Head of caudate nucleus (tissue), 42 donors: ENCODE data around the gene PTPN7.
"Not testable (repeated sequence)": the region's sequence is repeated elsewhere in the genome, so short reads cannot be mapped to it uniquely, and the experiment has no call there.

Experiments used
- DNase-seq, 42 donors: peaks; one replicate each; pipeline versions ENCODE4 v3.0.0 to v3.0.0-alpha.2; 2020 to 2021; ENCODE audit warnings: mixed read lengths in 7 of 42
- intact Hi-C: fragments of 100-400 bp; cut with DNase I; formaldehyde crosslinking; loops from one replicate; pipeline ENCODE4 v1.15.0; 2022

Gene PTPN7

DNA sequence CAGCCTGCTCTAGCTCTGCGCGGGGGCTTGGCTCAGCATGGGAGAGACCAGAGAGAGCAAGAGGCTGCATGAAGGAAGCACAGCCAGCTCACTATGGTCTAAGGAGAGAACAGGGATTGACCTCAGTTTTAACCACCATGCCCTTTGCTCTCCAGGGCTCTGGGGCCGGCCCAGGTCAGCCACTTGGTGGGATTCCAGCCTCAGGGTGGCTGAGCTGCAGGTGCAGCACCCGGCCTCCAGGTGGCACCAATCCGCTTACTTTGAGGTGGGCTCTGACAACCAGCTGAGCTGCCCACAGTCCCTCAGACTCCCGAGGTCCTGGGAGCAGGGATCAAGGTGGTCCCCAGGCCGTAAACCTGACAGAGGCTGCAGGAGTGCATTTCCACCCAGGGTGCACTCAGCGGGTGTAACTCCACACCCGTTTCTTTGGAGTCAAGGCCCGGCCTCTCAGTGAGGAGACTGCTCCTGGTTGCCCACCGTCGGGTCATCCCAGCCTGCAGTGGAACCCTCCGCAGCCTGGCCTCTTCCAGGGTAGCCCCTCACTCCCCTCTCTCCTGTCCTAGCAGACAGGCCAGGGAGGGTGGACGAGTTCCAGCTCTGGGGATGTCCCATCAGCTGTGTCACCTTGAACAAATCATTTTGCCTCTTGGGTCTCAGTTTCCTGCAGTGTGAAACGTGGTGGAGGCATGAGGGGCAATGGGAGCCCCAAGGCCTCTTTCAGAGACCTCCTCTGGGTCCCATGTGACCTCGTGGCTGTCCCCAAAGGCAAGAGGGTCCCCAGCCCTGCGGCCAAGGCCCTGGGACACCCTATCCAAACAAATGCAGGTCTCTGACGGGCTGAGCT lies 32.6 kb upstream of the PTPN7 start:
- intact Hi-C loops, result no loop called here
- peak in 41 of 42 donors; percentile 29 to 80 (median 58) for DNase-seq

DNA sequence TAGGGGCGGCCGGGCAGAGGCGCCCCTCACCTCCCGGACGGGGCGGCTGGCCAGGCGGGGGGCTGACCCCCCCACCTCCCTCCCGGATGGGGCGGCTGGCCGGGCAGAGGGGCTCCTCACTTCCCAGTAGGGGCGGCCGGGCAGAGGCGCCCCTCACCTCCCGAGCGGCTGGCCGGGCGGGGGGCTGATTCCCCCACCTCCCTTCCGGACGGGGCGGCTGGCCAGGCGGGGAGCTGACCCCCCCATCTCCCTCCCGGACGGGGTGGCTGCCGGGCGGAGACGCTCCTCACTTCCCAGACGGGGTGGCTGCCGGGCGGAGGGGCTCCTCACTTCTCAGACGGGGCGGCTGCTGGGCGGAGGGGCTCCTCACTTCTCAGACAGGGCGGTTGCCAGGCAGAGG lies 31.0 kb upstream of the PTPN7 start:
- DNase-seq, intact Hi-C loops: not testable (repeated sequence)

DNA sequence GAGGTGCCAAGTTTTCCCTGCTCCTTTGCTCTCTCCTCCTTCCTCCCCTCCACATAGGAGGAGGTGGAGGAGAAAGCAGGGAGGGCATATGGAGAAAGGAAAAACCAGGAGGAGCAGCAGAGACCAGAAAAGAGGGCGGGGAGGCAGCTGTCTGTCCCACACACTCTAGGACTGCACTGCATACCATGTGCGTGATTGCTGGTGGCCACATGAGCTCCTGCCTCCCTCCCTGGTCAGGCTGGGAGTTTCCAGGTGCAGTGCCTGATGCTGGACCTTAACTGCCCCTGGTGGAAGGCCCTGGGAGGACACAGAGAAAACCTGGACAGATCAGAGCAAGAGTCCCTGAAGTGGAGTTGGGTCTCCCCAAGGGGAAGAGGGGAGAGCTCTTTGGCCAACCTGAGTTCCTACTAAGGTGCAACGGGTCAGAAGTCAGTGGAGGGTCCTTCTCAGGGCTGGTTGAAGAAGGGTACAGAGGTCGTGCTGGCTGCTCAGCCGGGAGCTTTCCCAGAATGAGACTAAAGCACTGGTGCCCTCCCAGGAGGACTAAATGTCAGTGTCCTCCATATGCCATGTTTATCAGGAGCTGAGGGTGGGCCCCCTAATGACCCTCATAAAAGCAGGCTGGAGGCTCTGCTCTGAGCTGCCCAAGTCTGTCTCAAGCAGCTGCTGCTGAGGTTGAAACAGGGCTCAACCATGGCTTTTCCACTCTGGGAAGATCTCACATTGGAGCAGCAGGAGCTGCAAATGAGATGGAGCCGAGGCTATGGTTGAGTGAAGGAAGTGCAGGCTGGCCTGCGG lies 29.7 kb upstream of the PTPN7 start:
- no peak for DNase-seq
- intact Hi-C loops, result loop anchor here (10.0 kb wide), 1 partner anchor 535 kb away; no protein-coding TSS in a partner anchor

DNA sequence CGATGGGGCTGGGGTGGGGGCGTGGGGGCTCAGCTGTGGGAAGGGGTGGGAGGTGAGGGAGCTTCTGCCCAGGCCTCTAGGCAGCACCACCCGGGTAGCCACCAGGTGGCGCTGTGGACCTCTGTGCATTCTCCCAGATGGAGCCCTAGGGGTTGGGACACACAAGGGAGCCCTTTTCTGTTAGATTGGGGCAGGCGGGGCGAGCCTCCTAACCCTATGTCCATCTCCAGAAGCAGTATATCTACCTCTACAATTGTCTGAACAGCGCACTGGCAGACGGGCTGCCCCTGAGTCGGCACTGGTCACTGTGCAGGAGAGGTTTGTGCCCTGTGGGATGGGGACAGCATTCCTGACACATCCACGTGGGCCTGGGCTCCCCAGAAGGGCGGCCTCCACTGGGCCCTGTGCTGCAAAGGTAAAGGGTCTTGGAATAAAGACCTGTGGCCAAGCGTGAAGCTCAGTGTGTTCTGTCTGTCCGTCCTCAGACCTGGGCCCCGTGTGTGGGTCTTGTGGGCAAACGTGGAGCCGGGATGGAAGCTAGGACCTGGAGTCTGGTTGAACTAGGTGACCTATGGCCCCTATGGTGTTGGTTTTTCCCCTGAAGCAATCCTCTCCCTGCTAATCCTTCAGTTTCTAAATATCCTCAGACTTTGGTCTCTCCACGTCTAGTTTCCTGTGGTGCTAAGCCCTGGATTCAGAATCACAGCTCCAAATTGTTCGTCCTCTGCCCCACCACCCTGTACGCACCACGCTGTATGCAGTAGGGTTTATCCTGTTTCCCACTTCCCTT lies 28.8 kb upstream of the PTPN7 start:
- DNase-seq, result peak; percentile 49 to 92 (median 82)
- intact Hi-C loops, result loop anchor here (10.0 kb wide), 1 partner anchor 536 kb away; no protein-coding TSS in a partner anchor

DNA sequence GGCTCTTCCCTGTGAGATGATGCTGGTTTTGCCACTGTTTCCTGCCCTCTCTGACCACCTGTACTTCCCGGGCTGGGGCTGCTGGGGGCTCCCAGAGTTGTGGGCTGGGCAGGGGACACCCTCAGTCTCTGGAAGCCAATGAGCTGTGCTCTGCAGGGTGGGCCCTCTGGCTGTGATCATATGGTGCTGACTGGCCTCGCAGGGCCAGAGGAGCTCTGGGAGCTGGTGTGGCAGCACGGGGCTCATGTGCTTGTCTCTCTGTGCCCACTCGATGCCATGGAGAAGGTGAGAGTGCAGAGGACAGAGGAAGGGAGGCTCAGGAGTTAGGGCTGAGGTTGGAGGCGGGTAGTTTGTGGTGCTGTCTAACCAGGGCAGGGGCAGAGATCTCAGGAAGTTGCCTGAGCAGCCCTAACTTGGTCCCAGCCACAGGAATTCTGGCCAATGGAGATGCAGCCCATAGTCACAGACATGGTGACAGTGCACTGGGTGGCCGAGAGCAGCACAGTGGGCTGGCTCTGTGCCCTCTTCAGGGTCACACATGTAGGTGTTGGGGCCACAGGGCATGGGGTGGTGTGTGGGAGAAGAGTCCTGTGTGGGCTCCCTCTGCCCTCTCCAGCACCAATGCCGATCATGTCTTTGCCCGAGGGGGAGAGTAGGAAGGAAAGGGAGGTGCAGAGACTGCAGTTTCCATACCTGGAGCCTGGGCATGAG lies 27.4 kb upstream of the PTPN7 start:
- no peak for DNase-seq
- intact Hi-C loops, result loop anchor here (10.0 kb wide), 1 partner anchor 537 kb away; no protein-coding TSS in a partner anchor

DNA sequence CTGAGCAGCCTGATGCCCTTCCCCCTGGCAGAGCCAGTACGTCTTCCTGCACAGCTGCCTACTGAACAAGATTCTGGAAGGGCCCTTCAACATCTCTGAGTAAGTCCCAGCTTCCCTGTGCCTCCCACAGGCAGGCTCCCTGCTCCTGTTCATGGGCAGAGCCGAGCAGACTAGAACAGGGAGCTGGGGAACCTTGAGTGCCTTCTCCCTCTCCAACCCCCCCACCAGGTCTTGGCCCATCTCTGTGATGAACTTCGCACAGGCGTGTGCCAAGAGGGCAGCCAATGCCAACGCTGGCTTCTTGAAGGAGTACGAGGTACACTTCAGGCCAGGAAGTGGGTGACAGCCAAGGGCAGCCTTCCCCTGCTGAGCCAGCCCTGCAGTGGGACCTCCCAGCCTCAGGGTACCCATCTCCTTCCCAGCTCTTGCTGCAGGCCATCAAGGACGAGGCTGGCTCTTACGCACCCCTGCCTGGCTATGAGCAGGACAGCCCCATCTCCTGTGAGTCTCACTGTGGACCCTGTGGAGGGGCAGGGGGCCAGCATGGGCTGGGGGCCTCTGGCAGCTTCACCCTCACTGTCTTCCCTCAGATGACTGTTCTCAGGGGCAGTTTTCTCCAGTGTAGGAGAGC lies 26.8 kb upstream of the PTPN7 start:
- intact Hi-C loops, result loop anchor here (10.0 kb wide), 1 partner anchor 538 kb away; no protein-coding TSS in a partner anchor
- DNase-seq, result peak in 27 of 42 donors; percentile 16 to 77 (median 44)

DNA sequence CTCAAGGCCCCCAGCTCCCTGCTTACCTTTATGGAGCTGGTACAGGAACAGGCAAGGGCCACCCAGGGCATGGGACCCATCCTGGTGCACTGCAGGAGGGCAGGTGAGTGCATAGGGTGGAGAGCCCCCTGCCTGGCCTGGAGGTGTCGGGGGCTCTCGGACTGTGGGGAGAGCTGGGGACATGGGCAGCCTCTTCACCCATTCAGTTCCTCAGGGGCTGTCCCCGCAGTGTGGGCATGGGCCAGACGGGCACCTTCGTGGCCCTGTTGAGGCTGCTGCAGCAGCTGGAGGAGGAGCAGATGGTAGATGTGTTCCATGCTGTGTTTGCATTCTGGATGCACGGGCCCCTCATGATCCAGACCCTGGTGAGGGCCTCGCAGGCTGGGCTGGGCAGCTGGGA lies 25.9 kb upstream of the PTPN7 start:
- no peak for DNase-seq
- intact Hi-C loops, result loop anchor here (10.0 kb wide), 1 partner anchor 538 kb away; no protein-coding TSS in a partner anchor

DNA sequence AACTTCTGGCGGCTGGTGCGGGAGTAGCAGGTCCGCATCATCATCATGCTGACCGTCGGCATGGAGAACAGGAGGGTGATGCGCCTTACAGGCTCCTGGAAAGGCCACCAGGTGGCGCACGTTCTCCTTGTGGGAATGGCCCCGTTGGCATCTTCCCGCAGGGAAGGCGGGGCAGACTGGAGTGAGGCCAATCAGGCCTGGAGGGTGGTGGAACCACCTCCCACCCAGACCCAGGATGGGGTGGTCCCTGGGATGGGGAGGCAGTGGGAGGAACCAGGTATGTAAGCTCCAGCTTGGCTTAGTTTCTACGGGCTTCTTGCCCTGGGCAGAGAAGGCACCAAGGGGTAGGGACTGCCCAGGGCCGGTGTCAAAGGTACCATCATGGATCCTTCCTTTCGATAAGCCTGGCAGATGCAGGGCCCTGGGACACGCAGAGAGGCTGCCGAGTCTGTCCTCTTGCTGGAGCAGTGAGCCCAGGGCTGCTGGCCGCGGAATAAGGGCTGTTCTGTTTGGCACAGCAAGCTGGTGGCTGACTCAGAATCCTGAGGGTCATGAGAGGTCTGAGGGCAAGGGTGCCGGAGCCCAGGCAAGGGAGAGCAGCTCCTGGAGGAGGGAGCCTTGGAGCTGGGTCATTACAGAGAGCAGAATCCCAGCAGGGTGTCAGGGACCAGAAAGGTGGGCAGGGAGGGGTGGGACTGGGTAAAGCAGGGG lies 24.5 kb upstream of the PTPN7 start:
- intact Hi-C loops, result loop anchor here (5.0 to 10.0 kb wide), 2 partner anchors 127 to 540 kb away; no protein-coding TSS in a partner anchor

DNA sequence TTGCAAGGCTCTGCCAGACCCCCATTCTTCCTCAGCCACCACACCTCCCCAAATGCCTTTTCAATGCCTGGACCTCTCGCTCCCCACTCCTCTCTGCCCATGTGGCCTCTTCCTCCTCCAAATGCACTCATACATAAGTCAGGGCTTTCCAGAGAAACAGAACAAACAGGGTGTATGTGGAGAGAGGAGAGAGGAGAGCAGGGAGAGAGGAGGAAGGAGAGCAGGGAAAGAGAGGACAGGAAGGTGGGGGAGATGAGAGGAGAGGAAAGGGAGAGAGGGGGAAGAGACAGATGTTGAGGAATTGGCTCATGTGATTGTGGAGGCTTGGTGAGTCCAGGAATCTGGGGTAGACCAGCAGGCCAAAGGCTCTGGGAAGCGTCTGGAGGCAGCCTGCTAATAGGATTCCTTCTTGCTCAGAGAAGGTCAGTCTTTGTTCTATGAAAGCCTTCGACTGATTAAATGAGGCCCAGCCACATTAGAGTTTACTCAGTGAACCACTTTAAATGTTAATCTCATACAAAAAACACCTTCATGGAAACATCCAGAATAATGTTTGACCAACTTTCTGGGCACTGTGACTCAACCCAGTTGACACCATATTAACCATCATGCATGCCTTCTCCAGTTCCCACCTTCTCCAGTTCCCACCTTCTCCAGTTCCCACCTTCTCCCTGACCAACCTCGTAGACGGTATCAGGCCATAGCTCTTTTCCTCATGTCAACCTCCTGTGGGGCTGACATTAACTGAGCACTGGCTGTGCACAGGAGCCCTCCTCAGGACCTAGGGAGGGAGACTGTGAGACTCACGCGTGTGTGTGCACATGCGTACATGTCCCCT lies 21.9 kb upstream of the PTPN7 start:
- intact Hi-C loops, result loop anchor here (5.0 to 10.0 kb wide), 2 partner anchors 130 to 543 kb away; no protein-coding TSS in a partner anchor

More for the DNA sequence above, 24.5 kb upstream of the PTPN7 start:
- DNase-seq, result peak; percentile 67 to 95 (median 87)

DNA sequence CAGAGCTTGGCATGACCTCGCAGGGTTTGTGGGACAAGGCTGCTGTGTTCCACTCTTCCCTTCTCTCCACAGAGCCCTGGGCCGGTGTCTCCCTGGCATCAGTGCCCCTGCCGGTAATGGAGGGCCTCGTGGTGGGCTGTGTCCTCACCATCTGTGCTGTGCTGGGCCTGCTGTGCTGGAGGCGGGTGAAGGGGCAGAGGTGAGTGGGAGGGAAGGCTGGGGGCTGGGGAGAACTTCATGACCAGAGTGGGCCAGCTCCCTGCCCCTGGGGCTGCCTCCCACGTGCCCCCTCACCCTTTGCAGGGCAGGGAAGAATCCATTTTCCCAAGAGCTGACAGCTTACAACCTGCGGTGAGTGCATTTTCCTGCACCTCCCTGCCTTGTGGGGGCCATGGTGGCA lies 21.2 kb upstream of the PTPN7 start:
- DNase-seq, result no peak
- intact Hi-C loops, result loop anchor here (5.0 to 10.0 kb wide), 2 partner anchors 131 to 543 kb away; no protein-coding TSS in a partner anchor

More for the DNA sequence above, 21.9 kb upstream of the PTPN7 start:
- no peak for DNase-seq

DNA sequence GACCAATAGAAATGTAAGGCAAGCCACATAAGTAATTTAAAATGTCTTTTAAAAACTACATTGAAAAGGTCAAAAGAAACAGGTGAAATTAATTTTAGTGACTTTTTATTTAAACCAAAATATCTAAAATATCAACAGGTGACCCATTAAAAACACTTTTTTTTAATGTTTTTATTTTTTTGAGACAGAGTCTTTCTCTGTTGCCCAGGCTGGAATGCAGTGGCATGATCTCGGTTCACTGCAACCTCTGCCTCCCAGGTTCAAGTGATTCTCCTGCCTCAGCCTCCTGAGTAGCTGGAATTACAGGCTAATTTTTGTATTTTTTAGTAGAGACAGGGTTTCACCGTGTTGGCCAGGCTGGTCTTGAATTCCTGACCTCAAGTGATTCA lies 20.3 kb upstream of the PTPN7 start:
- not testable (repeated sequence) for DNase-seq

DNA sequence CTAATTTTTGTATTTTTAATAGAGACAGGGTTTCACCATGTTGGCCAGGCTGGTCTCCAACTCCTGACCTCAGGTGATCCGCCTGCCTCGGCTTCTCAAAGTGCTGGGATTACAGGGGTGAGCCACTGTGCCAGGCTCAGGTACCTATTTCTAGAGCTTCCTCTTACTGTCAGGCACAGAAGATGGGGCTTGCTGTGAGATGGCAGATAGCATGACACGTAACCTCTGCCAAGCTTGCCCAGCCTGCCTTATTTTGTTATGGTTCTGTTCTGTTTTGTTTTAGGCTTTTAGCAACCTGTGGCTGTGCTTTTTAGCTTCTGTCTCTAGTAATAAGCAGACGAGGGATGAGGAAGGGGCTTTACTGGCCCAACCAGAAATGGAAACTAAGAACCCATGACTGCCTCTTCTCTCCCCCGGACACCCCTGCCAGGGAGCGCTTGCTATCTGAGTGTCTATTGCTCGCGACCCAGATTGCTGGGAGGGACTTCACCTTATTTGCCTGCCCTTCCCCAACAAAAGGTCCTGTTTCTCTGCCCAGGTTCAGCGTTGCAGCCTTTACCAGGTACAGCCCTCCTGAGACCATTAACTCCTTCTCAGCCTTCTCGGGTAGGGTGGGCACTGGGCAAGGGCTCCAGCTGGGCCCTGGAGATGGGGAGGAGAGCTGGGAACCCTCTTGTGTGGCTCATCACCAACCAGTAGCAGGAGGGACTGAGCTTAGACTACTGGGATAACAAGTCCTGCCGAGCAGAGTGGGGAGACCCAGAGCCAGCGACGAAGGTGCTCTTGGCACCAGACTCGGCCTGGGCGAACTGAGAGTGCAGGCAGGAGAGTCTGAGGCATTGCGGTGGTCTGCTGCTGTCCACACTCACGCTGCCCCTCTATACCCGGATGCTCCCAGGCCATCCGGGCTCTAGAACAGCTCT lies 19.7 kb upstream of the PTPN7 start:
- intact Hi-C loops, result loop anchor here (5.0 to 10.0 kb wide), 2 partner anchors 132 to 545 kb away; no protein-coding TSS in a partner anchor
- DNase-seq, result no peak

More for the DNA sequence above, 20.3 kb upstream of the PTPN7 start:
- intact Hi-C loops, result loop anchor here (5.0 to 10.0 kb wide), 2 partner anchors 132 to 544 kb away; no protein-coding TSS in a partner anchor

DNA sequence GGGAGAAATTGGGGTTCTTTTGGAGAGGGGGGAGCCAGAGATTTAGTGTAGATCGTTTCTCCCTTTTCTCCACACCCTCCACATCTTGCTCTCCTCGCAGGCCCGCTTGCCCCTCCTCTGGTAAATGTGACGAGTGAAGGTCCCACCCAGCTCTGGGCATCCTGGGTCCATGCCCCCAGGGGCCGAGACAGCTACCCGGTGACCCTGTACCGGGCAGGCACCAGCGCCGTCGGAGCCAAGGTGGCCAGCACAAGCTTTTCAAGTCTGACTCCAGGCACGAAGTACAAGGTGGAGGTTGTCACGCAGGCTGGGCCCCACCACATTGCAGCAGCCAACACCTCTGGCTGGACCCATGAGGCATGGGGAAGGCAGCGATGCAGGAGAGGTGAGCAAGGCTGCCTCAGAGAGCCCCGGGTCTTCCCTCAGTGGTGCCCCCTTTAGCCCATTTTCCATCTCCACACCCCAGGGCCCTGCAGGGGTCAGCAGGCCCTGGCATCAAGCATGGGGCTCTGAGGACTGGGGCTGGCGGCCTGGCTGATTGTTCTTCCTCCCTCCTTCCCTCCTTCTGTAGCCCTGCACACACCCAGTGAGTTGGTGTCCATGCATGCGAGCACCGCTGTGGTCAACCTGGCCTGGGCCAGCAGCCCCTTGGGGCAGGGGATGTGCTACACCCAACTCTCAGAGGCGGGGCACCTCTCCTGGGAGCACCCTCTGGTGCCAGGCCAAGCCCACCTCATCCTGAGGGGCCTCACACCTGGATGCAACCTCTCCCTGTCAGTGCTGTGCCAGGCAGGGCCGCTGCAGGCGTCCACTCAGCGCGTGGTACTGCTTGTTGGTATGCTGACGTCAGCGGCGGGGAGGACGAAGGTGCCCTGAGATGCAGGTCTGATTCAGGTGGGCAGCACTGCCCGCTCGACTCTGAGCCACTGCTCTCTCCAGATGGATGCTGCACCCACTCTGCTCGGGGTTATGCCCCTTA lies 16.8 kb upstream of the PTPN7 start:
- intact Hi-C loops, result no loop called here
- no peak for DNase-seq

DNA sequence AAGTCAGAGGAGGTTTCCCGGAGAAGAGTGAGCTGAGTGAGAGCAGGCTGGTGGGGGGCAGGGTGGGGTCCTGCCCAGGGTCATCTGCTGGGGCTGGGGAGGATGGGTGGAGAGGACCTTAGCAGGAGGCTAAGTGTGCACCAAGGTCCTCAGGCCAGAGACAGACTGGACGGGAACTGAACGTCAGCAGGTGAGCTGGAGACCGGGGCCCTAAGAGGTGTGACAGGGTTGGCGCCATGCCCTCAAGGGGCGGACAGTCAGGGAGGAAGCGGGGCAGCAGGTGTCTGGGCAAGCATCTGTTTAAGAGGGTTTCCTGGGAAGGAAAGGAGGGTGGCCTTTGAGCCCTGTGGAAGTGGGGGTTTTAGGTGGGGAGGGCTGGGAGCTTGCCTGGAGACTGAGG lies 13.6 kb upstream of the PTPN7 start:
- no peak for DNase-seq
- intact Hi-C loops, result no loop called here
